Esophagus squamous epithelium (tissue), 5 donors: Measurements from ENCODE around the gene CAPN15. TPM values are rescaled to one million over a fixed set of nuclear protein-coding genes. Genes with fewer than 3 reads are reported as not detected.
A peak's percentile ranks its signal among the peaks of the same experiment; 100 is the strongest.

Experiments
- DNase-seq: peaks from one replicate; lab custom pipeline; 2025; lab: John Stamatoyannopoulos, UW
- H3K27ac ChIP-seq, 4 donors: fragments of 200-600 bp; sonication (generic); one replicate each; pipeline ENCODE4 v1.5.1; 2016 to 2019; ENCODE audit warnings: mild to moderate bottlenecking in 1 of 4
- H3K27me3 ChIP-seq, 4 donors: fragments of 200-600 bp; sonication (generic); 1 replicate in 3 of 4; 2 replicates in 1 of 4; pipeline versions ENCODE4 v1.5.1 to v1.6.0; 2017 to 2021; ENCODE audit warnings: antibody characterized with exemption in 1 of 4
- H3K36me3 ChIP-seq, 3 donors: fragments of 200-600 bp; sonication (generic); one replicate each; pipeline ENCODE4 v1.5.1; 2016 to 2019
- H3K4me1 ChIP-seq, 3 donors: fragments of 200-600 bp; sonication (generic); one replicate each; pipeline ENCODE4 v1.5.1; 2017 to 2019
- H3K4me3 ChIP-seq, 4 donors: fragments of 200-600 bp; sonication (generic); 1 replicate in 3 of 4; 2 replicates in 1 of 4; pipeline ENCODE4 v1.5.1; 2016 to 2019; ENCODE audit warnings: mild to moderate bottlenecking in 2 of 4, moderate library complexity in 1 of 4
- H3K9me3 ChIP-seq, 3 donors: fragments of 200-600 bp; sonication (generic); one replicate each; pipeline ENCODE4 v1.5.1; 2016 to 2019
- POLR2A ChIP-seq, 4 donors: fragments of 450-650 bp; IDR thresholded peaks; one replicate each; pipeline ENCODE4 v1.6.1; 2017; ENCODE audit warnings: antibody characterized with exemption in 4 of 4, mild to moderate bottlenecking in 4 of 4, moderate library complexity in 3 of 4
- WGBS, 2 donors: methylation state at CpG; one replicate each; pipeline ENCODE4 v1.1.5; 2018; 5-methylcytosine and 5-hydroxymethylcytosine counted together
- intact Hi-C: fragments of 100-400 bp; cut with DNase I; formaldehyde crosslinking; loops from one replicate; pipeline ENCODE4 v1.15.0; 2022
- total RNA-seq, 4 donors: library from RNA; depleted of rRNA; stranded (reverse); fragments of >200 nt; gene quantifications; one replicate each; pipeline ENCODE4 v1.1.0, GENCODE V29; 2016
- TF ChIP-seq, protein P1 (sequence below), 6 experiments: fragments of 450-650 bp in 4 of 6; fragments of 200-600 bp in 2 of 6; sonication (generic) in 2 of 6; IDR thresholded peaks; one replicate each; pipeline ENCODE4 v1.5.1; 2016 to 2019; ENCODE audit warnings: antibody characterized with exemption in 6 of 6, mild to moderate bottlenecking in 4 of 6, moderate library complexity in 4 of 6
- donor health status: DM: yes; HTN: yes; CAD: no.

Gene CAPN15
- total RNA-seq, 4 donors from 2014 or later, result 29.4 to 69.6 (median 52.4) TPM

DNA sequence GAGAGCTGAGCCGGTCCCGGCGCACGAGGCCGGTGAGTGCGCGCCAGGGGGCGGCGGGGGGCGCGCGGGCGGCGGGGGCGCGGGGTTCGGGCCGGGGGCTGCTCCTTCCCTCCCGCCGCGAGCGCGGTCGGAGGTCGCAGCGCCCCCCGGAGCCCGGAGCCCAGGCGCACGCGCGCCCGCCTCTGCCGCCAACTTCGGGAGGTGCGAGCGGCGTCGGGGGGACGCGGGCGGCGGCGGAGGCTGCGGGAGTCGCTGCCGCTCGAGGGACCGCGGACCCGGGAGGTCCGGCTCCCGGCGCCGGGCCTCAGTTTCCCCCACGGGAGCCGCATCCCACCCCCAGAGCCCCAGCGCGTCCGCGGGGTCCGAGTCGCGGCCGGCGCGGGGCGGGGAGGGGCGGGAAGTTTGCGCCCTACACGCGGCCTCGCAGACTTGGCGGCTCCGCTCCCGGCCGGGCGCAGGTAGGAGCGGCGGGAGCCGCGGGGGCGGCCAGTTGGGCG is 32.7 kb downstream of the CAPN15 start, which contains the start of gene PRR35:
TSS of gene PRR35 (plus strand) at position 191 of the 497 bp plus-strand sequence. CDS start 2,901 bp downstream, outside the sequence.
- intact Hi-C loops, result no loop called here
- no peak within 1 kb of the TSS for H3K27ac ChIP-seq
- H3K9me3 ChIP-seq, result no peaks in the 10 kb centered on the region
- DNase-seq, result no peak
- peak within 1 kb of the TSS in 2 of 4 donors; percentile 30 to 53 for H3K4me3 ChIP-seq
- TF ChIP-seq, protein P1, sequence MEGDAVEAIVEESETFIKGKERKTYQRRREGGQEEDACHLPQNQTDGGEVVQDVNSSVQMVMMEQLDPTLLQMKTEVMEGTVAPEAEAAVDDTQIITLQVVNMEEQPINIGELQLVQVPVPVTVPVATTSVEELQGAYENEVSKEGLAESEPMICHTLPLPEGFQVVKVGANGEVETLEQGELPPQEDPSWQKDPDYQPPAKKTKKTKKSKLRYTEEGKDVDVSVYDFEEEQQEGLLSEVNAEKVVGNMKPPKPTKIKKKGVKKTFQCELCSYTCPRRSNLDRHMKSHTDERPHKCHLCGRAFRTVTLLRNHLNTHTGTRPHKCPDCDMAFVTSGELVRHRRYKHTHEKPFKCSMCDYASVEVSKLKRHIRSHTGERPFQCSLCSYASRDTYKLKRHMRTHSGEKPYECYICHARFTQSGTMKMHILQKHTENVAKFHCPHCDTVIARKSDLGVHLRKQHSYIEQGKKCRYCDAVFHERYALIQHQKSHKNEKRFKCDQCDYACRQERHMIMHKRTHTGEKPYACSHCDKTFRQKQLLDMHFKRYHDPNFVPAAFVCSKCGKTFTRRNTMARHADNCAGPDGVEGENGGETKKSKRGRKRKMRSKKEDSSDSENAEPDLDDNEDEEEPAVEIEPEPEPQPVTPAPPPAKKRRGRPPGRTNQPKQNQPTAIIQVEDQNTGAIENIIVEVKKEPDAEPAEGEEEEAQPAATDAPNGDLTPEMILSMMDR (IDR thresholded peaks at IDR 0.05), result no peak
- no peak for TF ChIP-seq POLR2A (IDR thresholded peaks at IDR 0.05)
- WGBS, 2 donors, result no CpG with 5 or more reads among the region's 84 CpGs
- peaks cover 7 to 32% (median 13%) of the 10 kb centered on the region in 3 donors for H3K4me1 ChIP-seq
- H3K27me3 ChIP-seq, result peaks cover 13 to 83% (median 21%) of the 10 kb centered on the region in 4 donors
- no peaks in the 10 kb centered on the region for H3K36me3 ChIP-seq

DNA sequence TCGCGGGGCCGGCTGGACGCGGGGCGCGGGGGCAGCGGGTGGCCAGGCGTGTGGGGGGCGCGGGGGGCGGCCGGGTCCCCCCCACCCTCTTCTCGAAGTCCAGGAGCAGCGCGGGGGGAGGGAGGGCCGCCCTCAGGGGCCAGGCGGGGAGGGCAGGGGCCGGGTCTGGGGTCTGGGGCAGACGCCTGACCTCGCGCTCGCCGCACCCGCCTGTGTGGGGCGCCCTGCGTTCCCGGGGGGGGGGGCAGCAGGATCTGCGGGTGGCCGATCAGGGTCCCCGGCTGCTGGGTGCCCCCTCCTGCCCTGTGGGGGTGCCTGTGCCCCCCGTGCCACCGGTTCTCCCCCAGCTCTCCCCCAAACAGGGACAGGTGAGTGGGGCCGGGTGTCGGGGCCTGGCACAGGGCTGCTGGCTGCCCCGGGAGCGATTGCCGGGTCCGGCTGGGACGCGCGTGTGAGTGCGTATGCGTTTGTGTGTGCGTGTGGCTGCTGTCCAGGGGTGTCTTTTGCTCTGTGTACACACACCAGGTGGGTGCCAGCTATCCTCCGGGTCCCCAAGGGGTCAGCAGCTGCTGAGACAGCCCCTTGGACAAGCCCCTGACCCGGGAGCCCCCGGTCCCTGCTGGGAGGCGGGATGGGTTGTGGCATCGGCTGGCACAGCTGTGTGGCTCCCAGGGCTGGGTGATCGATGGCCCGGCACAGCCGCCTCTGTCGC is 33.3 kb downstream of the CAPN15 start:
- peaks cover 6 to 34% (median 13%) of the 10 kb centered on the region in 3 donors for H3K4me1 ChIP-seq
- WGBS, 2 donors, result 49% methylated on average over 10 of the region's 54 CpGs; no CpG with 5 or more reads in 1 of the 2 donors
- peaks cover 13 to 87% (median 21%) of the 10 kb centered on the region in 4 donors for H3K27me3 ChIP-seq
- no peaks in the 10 kb centered on the region for H3K9me3 ChIP-seq
- peak overlapping the region in 2 of 4 donors; percentile 30 to 53 for H3K4me3 ChIP-seq
- H3K27ac ChIP-seq, result no peak overlapping the region
- no peaks in the 10 kb centered on the region for H3K36me3 ChIP-seq
- intact Hi-C loops, result no loop called here
- DNase-seq, result no peak
- TF ChIP-seq POLR2A (IDR thresholded peaks at IDR 0.05), result no peak

- no peak for DNase-seq
- intact Hi-C loops, result no loop called here
- no peak overlapping the region for H3K27ac ChIP-seq
- peaks cover 13 to 87% (median 21%) of the 10 kb centered on the region in 4 donors for H3K27me3 ChIP-seq
- H3K36me3 ChIP-seq, result no peaks in the 10 kb centered on the region
- no peak overlapping the region for H3K4me3 ChIP-seq
- H3K4me1 ChIP-seq, result peaks cover 11 to 39% (median 13%) of the 10 kb centered on the region in 3 donors
- WGBS, 2 donors, result no CpG with 5 or more reads among the region's 15 CpGs
- no peaks in the 10 kb centered on the region for H3K9me3 ChIP-seq
- TF ChIP-seq POLR2A (IDR thresholded peaks at IDR 0.05), result no peak
- TF ChIP-seq, protein P1 (IDR thresholded peaks at IDR 0.05), result no peak
These were observed 33.9 kb downstream of the CAPN15 start for GRCh38 chr16:561413-561794.

GRCh38 chr16:561957-562938 is 34.7 kb downstream of the CAPN15 start:
- no peak for TF ChIP-seq POLR2A (IDR thresholded peaks at IDR 0.05)
- TF ChIP-seq, protein P1 (IDR thresholded peaks at IDR 0.05), result no peak
- Histone ChIP-seq H3K4me1 (peaks cover 19 to 48% (median 21%) of the 10 kb centered on the region in 3 donors), H3K27me3 (peaks cover 13 to 84% (median 21%) of the 10 kb centered on the region in 4 donors), H3K36me3 (no peaks in the 10 kb centered on the region), H3K4me3 (no peak overlapping the region), H3K27ac (no peak overlapping the region), H3K9me3 (no peaks in the 10 kb centered on the region)
- intact Hi-C loops, result no loop called here
- WGBS, 2 donors, result 66 to 83% methylated on average over 10 to 16 of the region's 43 CpGs
- DNase-seq, result no peak

GRCh38 chr16:563072-563644 is 35.6 kb downstream of the CAPN15 start:
- H3K4me1 ChIP-seq, result peaks cover 26 to 57% (median 26%) of the 10 kb centered on the region in 3 donors
- no peak for DNase-seq
- intact Hi-C loops, result no loop called here
- no peaks in the 10 kb centered on the region for H3K36me3 ChIP-seq
- H3K9me3 ChIP-seq, result no peaks in the 10 kb centered on the region
- TF ChIP-seq POLR2A (IDR thresholded peaks at IDR 0.05), result no peak
- TF ChIP-seq, protein P1 (IDR thresholded peaks at IDR 0.05), result no peak
- peaks cover 13 to 75% (median 21%) of the 10 kb centered on the region in 4 donors for H3K27me3 ChIP-seq
- 58 to 87% methylated on average over 6 of the region's 30 CpGs for WGBS, 2 donors
- H3K4me3 ChIP-seq, result no peak overlapping the region
- H3K27ac ChIP-seq, result no peak overlapping the region
